HL-60 (cell line): Measurements from ENCODE around the gene PSMC3IP.

Experiments used
- DNase-seq, 2 experiments: peaks; one replicate each; pipeline ENCODE4 v3.0.0-alpha.2; 2010 to 2020; ENCODE audit warnings: low read depth in 1 of 2, low spot score in 1 of 2
- H3K27ac ChIP-seq: fragments of 250-450 bp; sonication (Bioruptor Pico); replicated peaks from 2 replicates; pipeline ENCODE4 v1.5.1; 2020; ENCODE audit warnings: mild to moderate bottlenecking, moderate library complexity
- H3K27me3 ChIP-seq: fragments of 250-450 bp; sonication (Bioruptor Pico); 2 replicates; pipeline ENCODE4 v1.5.1; 2021; ENCODE audit warnings: mild to moderate bottlenecking, moderate library complexity; ENCODE audit not compliant: insufficient read depth, poor library complexity, severe bottlenecking
- H3K4me3 ChIP-seq: replicated peaks from 2 replicates; pipeline ENCODE4 v1.5.1; 2011; ENCODE audit warnings: mild to moderate bottlenecking, control low read depth, low read length; ENCODE audit not compliant: insufficient read depth
- GABPA ChIP-seq: IDR thresholded peaks from 2 replicates; pipeline ENCODE4 v1.6.1; 2012; ENCODE audit warnings: low read depth
- POLR2AphosphoS5 ChIP-seq: IDR thresholded peaks from 2 replicates; pipeline ENCODE4 v1.6.1; 2012; ENCODE audit warnings: low read depth
- SPI1 ChIP-seq: IDR thresholded peaks from 2 replicates; pipeline ENCODE4 v1.6.1; 2012; ENCODE audit warnings: low read depth, mild to moderate bottlenecking, borderline replicate concordance
- TF ChIP-seq, protein P1 (sequence below): IDR thresholded peaks from one replicate; pipeline ENCODE4 v1.5.1; 2011; ENCODE audit warnings: low read length, control low read depth, inconsistent platforms; ENCODE audit not compliant: insufficient read depth
- TF ChIP-seq, protein P2 (sequence below): IDR thresholded peaks from 2 replicates; pipeline ENCODE4 v1.6.1; 2012; ENCODE audit warnings: low read depth; ENCODE audit not compliant: insufficient replicate concordance

Gene PSMC3IP

DNA sequence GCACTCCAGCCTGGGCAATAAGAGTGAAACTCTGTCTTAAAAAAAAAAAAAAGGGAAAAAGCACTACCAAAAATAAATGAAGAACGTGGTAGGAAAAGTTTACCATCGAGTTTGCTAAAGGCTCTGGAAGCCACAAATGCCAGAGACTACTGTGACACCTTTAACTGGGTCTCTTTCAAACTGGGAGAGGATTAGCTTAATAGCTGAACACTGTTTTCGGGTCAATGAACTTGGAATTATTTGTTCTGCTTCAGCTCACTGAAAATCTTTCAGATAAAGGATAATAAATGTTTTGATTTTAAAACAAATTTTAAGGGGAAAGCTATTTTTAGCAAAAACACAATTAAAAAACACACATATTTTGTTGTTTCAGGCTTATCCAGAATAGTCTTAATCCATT is 30.2 kb upstream of the PSMC3IP start:
- Histone ChIP-seq H3K27ac (peak overlapping the region; percentile 77), H3K27me3 (no peaks in the 10 kb centered on the region), H3K4me3 (peak overlapping the region; percentile 82)
- no peak for DNase-seq
- TF ChIP-seq, protein P1, sequence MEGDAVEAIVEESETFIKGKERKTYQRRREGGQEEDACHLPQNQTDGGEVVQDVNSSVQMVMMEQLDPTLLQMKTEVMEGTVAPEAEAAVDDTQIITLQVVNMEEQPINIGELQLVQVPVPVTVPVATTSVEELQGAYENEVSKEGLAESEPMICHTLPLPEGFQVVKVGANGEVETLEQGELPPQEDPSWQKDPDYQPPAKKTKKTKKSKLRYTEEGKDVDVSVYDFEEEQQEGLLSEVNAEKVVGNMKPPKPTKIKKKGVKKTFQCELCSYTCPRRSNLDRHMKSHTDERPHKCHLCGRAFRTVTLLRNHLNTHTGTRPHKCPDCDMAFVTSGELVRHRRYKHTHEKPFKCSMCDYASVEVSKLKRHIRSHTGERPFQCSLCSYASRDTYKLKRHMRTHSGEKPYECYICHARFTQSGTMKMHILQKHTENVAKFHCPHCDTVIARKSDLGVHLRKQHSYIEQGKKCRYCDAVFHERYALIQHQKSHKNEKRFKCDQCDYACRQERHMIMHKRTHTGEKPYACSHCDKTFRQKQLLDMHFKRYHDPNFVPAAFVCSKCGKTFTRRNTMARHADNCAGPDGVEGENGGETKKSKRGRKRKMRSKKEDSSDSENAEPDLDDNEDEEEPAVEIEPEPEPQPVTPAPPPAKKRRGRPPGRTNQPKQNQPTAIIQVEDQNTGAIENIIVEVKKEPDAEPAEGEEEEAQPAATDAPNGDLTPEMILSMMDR = no peak
- no peak for TF ChIP-seq SPI1
- no peak for TF ChIP-seq POLR2AphosphoS5
- TF ChIP-seq, protein P2, sequence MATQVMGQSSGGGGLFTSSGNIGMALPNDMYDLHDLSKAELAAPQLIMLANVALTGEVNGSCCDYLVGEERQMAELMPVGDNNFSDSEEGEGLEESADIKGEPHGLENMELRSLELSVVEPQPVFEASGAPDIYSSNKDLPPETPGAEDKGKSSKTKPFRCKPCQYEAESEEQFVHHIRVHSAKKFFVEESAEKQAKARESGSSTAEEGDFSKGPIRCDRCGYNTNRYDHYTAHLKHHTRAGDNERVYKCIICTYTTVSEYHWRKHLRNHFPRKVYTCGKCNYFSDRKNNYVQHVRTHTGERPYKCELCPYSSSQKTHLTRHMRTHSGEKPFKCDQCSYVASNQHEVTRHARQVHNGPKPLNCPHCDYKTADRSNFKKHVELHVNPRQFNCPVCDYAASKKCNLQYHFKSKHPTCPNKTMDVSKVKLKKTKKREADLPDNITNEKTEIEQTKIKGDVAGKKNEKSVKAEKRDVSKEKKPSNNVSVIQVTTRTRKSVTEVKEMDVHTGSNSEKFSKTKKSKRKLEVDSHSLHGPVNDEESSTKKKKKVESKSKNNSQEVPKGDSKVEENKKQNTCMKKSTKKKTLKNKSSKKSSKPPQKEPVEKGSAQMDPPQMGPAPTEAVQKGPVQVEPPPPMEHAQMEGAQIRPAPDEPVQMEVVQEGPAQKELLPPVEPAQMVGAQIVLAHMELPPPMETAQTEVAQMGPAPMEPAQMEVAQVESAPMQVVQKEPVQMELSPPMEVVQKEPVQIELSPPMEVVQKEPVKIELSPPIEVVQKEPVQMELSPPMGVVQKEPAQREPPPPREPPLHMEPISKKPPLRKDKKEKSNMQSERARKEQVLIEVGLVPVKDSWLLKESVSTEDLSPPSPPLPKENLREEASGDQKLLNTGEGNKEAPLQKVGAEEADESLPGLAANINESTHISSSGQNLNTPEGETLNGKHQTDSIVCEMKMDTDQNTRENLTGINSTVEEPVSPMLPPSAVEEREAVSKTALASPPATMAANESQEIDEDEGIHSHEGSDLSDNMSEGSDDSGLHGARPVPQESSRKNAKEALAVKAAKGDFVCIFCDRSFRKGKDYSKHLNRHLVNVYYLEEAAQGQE = no peak
- TF ChIP-seq GABPA = no peak

DNA sequence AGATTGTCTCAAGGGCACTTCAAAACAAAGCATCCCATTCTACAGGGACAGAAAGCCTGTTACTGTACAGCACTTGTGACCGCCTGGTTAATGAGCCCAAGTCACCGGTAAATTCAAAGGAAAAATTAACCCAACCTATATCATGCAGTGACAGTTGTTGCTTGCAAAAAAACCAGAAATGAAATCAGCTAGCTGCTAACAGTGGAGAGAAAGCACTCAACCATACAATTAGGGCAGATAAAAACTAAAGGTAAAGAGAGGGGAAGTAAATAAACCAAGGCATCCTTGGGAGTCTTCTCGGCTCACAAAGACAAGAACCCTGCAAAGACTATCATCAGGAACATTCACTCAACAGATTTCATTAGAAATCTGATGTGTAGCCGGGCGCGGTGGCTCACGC is 25.8 kb upstream of the PSMC3IP start:
- no peak for TF ChIP-seq POLR2AphosphoS5
- TF ChIP-seq SPI1 = no peak
- TF ChIP-seq, protein P2 = no peak
- TF ChIP-seq GABPA = no peak
- TF ChIP-seq, protein P1 = no peak
- H3K4me3 ChIP-seq = no peak overlapping the region
- H3K27me3 ChIP-seq = no peaks in the 10 kb centered on the region
- no peak overlapping the region for H3K27ac ChIP-seq
- DNase-seq = no peak

DNA sequence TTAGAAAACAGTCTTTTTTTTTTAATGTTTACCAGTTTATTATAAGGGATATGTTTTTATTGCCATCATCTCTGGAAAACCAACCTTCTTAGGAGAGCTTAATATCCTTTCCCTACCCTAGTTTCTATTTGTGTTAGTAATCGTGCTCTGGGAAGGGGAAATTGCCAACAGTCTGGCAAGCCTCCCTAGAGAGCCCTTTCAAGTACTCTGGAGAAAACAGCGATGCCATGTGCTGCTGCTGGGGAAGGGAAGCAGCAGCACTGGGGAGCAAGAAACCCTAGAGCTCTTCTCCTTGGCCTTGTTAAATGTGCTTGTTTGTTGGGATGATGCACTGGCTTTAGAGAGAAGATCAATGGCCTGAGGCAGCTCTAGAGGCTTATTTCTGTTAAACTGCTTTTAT is 21.4 kb upstream of the PSMC3IP start:
- Histone ChIP-seq H3K27ac (no peak overlapping the region), H3K27me3 (no peaks in the 10 kb centered on the region), H3K4me3 (no peak overlapping the region)
- TF ChIP-seq POLR2AphosphoS5 = no peak
- TF ChIP-seq, protein P1 = no peak
- TF ChIP-seq GABPA = no peak
- DNase-seq = no peak

DNA sequence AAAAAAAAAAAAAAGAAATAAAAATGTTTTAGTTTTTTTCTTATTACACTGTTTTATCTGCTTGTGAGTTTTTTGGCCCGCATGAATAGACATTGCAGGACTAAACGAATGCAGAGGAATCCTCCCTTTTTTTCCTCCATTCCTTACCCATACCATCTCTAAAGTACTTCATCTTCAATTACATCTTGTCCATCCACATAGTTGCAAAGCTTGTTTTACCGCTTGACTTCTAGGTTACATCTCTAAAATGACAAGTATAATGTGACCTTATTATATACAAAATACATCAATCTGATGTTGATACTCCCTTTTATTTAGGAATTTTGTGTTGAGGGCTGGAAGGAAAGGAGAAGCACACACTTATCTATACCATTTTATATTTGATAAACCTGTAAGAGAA is 18.9 kb upstream of the PSMC3IP start:
- no peaks in the 10 kb centered on the region for H3K27me3 ChIP-seq
- no peak overlapping the region for H3K4me3 ChIP-seq
- no peak for DNase-seq
- H3K27ac ChIP-seq = no peak overlapping the region
- no peak for TF ChIP-seq SPI1
